GM18508 (cell line): ENCODE measurements around the gene ZNHIT6.

Experiments
- ATAC-seq: cut with Tn5 transposase; IDR thresholded peaks from one replicate; pipeline ENCODE4 v1.9.1; 2021; ENCODE audit warnings: moderate number of reproducible peaks; ENCODE audit not compliant: insufficient read depth, unreplicated experiment

ZNHIT6 gene

DNA sequence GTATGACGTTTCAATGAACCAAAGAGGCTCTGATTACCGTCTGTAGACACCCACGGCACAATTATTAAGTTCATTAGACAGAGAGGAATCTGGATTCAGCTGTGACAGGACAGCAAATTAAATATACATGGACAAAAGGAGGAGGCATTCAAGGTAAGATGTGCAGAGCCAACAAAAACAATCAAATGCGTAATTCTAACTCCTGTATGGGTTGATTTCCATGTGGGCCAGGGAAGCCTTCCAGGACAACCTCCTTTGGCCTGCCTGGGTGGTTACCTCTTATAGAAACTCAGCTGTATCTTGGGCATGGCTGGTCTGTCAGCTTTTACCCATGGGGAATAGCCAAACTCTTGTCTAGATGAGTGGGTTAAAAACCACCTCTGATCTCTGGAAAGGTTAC lies 83.9 kb downstream of the ZNHIT6 start:
- no peak for ATAC-seq

DNA sequence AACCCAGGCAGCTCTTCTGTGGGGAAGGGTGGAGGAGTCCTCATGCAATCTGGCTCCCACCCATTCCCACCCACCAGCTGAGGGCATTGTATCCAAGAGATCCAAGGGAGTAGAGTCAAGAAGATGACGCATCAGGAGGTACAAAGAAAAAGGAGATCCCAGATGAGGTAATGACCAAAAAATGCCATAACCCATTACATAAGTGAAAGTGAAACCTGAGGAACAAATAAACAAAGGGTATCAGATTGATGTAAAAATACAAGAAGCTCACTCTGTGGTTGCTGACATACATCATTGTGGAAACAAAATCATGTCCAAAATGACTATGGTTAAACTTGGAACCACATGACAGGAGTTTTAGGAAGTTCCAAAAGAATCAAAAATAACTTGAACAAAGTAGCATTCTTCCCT lies 85.2 kb downstream of the ZNHIT6 start:
- no peak for ATAC-seq

DNA sequence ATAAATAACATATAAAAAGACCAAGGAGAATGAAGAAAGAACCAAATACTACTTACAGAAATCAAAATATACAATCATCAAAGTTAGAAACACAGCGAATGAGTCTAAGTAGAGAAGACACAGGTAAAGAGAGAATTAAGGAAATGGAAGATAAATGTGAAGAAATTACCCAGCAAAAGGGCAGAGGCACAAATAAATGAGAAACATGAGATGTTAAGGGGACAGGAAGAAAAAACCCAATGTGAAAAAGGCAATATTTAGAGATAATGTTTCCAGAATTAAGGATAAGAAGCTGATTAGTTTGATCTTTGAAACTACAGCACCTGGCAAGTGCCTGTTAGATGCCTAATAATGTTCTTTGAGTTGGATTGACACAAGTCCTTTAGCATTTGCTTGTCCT lies 86.8 kb downstream of the ZNHIT6 start:
- no peak for ATAC-seq

DNA sequence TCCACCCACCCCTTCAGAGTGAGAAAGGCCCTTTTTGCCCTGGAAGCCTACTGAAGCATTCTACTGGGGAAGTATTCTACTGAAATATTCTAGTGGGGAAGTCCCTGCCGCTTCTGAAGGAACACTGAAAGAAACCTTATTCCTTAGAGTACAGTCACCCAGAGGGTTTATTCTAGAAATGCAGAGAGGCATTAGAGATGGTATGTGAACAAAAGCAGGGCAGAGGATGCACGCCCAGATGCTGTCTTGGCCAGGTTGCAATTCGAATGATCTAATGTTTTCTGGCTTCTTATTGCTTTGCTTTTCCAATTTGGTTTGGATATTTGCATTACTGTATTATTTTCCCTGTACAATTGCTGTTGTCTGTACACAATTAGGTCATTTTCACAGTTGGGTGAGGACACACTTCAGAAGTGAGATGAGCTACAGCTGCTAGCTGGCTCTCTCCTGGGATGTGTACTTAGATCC lies 90.6 kb downstream of the ZNHIT6 start:
- no peak for ATAC-seq

DNA sequence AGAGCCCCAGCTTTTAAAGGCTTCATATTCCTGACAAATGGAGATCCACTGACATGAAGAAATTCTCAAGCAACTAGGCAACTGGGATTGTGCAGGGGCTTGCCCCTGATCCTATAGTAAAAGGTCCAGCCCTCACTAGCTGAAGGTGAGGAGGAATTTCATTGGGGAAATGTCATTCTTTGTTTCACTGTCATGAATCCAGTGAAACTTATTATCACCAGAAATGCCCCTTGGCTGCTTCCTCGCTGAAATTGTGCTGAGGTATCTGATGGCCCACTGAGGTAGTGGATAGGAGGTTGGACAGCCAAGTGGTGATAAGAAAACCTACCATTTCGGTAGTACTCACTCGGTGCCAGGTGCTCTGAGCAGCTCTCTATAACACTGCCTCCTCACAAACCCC lies 91.5 kb downstream of the ZNHIT6 start:
- ATAC-seq = no peak

DNA sequence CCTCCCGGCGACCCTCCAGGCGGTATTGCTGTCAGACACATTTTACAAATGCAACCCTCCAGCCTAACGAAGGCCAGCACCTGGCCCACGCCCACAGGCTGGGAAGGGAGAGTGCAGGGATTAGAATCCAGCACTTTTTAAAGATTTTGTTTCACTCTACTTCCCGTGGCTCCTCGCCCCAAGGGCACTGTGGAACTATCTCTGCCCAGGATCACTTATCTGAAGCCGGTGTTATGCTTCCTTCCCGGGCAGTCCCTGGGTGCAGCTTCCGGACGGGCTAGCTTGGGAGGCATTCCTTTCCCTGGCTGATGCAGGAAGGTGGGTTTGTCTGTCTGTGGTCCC lies 91.9 kb downstream of the ZNHIT6 start:
- ATAC-seq = no peak

DNA sequence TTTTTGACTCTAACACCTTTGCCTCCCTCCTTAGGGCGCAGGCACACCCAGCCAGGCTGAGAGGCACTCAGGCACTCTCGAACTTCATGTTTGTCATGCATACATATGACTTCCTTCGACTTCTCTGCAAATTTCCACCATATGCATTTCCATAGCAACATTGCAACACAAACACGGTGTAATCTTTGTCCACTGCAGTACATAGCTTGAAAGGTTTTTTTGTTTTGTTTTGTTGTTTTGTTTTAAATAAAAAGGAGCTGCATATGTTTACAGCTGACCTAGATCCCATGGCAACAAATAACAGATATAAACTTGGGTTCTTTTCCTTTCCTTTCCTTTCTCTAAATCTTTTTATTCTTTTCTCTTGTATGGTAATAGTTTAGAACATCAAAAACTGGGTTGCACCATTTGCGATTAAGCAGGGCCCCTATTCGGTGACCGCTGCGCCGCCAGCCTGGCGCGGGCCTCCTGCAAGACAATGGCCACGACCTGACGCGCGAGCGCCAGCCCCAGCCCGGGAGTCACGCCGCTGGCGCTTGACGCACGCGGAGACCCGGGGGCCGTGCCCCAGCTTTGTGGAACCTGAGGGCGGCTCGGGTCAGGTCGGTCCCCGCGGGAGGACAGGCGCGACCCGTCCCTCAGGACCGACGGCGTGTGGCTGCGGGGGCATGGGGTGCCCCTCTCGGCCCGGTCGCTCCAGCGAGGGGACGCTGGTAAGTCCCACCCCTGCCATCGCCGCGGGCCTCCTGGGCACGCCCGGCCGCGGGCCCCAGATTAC lies 92.5 kb downstream of the ZNHIT6 start:
- ATAC-seq = no peak

DNA sequence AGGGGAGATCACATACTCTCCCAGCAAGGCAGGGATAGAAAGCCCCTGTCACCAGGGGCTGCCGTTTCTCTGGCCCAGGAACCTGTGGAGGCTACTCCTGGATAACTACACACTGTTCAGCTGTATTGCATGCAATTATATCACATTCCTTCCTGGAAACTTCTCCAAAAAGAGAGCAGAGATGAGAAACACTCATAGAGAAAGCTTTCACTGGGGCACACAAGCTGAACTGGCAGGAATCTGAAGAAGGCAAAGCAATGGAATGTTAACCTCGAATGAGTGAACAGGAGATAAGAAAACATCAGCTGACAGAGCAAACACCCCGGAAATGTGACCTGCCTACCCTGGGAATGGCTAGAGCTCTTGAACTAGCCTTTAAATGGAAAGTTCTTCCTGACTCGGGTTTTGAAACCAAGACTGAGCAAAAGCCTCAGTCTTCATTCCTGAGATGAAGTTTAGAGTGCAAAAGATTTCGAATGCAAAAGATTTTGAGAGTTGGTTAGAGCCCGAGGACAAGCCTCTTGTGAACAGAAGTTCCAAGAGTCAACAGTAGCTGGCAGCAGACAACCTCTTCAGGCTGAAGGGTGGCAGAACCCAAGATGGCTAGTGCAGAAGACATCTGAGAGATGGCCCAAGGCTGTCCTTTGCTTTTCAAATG lies 95.4 kb downstream of the ZNHIT6 start:
- no peak for ATAC-seq

DNA sequence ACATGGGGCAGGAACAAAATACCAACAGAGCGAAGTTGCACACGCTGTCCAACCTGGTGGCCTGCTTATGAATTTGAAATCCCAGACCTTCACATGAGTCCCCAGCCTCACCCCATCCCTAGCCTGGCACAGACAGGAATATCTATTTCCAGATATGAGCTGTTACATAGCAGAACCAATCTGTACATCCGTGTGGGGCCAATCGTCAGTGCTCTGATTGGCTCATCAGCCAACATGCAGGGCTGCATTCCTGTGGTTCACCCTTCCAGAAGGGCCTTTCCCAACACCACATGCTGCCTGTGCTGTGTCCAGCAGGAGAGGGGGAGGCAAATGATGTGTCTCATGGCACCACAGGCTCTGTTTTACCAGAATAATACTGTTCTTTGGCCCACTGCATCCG lies 96.4 kb downstream of the ZNHIT6 start:
- no peak for ATAC-seq

DNA sequence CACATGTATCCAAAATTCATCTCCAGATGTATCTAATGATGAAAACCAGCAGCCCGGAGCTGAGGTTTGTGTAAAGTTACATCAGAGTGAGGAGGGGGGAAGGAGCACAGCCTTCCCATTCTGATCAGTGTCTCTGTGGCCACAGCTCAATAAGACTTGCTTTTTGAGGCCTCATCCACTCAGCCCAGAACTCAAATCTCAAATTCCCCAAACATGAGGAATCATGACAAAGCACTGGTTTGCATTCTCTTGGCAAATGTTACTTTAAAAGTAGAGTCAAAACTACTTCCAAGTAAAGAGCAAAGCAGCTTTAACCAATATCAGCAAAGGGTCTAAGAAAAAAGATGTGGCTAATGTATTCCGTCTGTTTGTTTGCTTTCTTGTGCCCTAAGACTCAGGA lies 96.8 kb downstream of the ZNHIT6 start:
- ATAC-seq = no peak

DNA sequence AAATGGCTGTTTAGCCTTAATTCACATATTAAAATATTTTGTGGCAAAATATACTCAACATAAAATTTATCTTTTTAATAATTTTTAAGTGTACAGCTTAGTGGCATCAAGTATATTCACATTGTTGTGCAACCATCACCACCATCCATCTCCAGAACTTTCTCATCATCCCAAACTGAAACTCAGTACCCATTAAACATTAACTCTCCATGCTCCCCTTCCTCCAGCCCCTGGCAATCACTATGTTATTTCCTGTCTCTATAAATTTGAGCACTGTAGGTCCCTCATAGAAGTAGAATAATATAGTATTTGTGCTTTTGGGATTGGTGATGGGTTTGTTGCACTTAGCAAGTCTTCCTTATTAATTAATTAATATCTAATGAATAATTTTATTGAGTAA lies 98.3 kb downstream of the ZNHIT6 start:
- no peak for ATAC-seq

DNA sequence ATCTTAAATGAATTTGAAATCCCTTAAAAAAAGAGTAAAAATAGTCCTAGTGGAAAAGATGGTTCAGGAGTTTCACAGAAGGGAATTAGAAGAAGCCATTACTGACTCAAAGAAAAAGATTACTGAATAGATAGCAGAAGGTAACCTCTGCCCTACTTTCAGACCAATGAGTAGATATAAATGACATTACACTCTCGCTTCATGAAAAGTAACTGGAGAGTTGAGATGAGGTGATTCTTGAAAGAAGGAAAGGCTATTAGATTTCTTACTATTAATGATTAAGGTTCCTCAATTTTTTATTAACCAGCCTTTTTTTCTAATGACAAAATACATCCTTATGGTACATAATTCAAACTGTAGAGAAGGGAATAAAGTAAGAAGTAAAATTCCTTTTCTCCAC lies 99.4 kb downstream of the ZNHIT6 start:
- ATAC-seq = no peak

DNA sequence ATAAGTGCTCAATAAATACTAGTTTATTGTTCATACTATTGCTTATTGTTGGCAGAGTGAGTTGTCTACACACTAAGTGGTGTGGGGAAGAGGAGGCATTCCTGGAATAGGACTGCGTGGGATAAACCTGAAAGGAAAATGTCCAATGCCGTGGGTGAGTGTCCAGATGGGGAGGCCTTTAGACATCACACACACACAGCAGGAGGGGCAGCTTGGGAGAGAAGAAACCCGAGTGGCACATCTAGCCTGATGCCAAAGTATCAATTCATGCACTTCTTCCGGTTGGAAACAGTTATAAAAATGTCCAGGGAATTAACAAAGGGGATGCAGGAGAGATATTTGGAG lies 100.3 kb downstream of the ZNHIT6 start:
- no peak for ATAC-seq

DNA sequence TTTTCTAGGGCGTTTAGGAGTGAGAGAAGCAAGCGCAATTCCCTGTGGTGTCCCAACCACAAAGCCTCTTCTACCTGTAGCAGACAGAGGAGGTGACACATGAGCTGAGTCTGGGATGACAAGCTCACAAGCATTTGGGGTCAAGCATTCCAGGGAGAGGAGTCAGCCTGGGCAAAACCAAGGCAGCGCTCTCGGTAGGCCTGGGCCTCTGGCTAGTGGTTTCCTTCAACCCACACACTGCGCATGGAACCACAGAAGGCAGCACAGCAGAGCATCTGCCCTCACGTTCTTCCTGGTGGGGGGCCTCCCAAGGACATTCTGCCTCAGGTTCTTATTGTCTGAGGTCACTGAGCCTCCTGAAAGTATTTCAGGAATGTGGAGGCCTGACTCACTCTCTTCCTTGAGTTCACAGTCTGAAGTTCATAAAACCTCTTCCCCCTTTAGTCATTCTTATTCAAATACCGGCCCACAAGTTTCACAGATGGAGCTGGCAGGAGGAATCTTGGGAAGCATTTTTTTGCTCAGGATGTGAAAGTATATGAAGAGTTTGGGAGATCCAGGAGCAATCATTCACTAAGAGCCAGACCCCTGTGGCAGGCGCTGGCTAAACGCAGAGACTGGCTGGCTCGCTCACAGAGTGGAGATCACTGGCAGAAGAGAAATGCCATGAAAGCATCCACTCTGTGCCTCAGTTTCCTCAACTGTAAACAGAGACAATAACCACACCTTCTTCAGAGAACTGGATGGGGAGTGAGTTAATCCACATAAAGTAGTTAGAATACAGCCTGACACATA lies 100.9 kb downstream of the ZNHIT6 start:
- ATAC-seq = no peak

DNA sequence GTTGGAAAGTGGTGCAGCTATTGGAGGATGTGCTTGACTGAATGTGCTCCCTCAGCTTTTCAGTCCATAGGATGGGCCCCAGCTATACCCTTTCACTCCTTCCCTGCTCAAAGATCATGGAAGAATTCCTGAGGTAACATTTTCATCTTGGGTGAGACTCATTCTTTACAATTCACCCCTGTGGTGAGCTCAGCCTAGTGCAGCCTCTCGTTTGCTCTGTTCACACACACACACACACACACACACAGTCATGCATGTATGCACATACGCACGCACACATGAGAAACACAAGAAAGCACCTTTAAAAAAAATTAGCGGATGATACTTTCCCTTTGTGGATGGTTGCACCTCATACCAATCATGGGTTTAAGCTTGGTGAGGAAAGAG lies 101.8 kb downstream of the ZNHIT6 start:
- ATAC-seq = no peak

DNA sequence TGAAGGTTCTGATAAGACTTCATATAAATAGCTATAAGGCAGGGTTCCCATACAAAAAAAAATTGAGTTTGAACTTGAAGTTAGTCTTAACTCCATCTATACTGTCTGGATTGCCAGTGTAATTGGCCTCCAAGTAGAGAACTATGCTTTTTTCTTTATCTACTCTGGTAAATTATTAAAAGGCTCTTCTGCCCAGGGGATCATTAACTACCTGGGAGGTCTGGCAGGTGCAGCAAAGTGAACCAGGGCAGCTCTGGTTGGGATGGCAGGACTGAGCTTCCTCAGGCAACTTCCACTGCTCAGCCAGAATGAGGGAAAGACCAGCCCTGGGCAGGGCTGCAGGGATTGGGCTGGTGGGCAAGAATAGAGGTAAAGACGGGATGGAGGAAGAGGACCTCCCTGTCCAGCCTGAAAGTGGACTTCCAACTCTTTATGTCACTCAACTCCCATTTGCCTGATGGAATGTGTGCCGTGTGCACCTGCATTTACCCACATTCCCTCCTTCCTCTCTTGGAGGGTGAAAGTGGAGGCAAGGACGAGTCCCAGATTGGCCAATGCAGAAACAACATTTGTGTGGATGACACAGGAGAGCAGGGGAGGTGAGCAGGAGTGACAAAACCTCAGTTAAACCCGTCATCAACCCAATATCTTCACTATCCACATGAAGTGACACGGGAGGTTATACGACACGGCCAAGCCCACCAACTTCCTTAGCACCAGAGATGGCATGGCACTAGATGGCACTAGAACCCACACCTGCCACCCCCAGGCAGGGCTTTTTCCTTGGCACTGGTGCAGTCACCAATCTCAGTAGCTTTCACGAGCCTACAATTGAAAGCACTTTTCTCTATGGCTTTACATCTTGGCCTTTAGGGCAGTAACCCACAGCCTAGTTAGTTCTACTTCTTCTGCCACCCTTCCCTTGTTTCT lies 102.5 kb downstream of the ZNHIT6 start:
- ATAC-seq = no peak

DNA sequence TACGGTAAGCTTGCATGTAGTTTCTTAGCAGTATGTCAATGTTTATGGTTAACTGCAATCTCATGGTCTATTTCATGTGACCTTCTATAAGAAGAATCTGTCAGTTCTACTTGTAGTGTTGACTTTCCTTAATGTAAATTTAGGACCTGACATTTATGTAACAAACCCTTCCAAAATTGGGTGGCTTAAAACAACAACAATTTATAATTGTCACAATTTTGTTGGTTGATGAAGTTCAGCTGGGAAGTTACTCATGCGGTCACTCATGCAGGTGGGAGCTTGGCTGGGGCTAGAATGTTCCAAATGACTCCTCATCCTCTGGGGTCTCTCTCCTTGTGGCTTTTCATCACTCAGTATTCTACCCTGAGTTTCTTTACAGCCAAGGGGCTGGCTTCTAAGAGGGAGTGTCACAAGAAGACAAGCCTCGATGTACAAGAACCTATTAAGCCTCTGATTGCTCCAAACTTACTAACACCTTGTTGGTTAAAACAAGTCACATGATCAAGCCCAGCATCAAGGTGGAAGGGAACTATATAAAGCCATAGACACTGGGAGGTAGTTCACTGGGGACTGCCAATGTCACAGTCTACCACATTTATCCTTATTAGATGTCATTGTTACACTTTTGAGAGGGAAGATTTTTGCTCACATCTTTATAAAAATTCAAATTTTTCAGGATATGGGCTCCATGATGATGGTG lies 103.8 kb downstream of the ZNHIT6 start:
- no peak for ATAC-seq

DNA sequence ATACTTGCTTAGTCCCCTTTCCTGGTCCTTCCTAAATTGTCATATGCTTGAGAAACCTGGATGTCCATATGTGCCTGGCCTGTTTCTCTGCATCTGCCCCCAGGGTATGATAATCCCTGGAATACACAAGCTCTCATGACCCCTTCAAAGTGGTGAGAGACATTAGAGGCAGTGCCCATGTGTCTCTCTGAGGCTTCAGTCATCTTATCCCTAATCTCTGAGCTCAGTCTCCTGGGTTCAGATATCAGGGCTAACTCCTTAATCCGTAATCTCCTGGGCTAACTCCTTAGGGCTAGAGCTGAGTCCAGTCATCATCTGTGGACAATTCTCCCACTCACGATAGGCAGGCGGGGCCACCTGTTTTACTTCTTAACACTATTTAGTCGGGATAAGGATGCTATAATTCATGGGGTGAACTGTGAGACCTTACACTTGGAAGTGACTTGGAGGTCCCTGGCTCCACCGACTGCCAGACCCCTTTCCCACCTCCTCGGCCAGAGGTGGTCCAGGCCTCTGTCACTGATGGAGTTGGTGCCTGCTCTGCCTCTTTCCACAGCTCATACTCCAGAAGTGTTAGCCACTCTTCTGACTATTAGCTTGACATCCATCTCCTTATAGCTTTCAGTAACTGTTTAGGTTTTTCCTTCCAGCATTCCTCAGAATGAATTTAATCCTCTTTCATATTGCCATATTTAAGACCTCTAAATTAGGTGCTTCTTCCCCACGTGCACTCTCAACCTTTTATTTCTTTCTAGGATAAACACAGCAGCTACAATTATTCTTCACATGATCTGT lies 105.0 kb downstream of the ZNHIT6 start:
- no peak for ATAC-seq

DNA sequence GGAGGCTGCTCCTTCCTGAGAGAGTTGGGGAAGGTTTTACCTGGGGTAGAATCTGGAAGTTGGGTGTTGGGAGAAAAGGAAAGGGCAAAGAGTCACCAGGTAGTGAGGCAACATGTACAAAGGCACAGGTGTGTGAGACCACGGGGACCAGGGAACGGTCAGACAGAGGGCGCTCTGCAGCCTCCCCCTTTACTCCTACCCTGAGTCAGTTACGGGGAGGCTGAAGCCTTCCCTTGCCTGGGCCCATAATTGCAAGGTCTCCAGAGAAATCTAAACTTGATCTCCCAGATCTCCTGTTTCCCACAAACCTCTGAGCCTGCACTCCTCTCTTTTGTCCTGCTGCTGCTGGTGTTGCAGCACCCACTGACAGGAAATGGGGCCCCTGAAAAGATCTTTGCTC lies 105.7 kb downstream of the ZNHIT6 start:
- no peak for ATAC-seq
